OCI-LY1 (cell line): ENCODE measurements around the gene GALNT10.

ENCODE experiments used
- H2AFZ ChIP-seq: fragments of 200-600 bp; sonication (generic), shearing (Covaris generic); 2 replicates; pipeline ENCODE4 v1.6.0; 2014; ENCODE audit warnings: antibody characterized with exemption, mild to moderate bottlenecking, low read length
- H3F3A ChIP-seq: fragments of 200-600 bp; sonication (generic), shearing (Covaris generic); 2 replicates; pipeline ENCODE4 v1.6.0; 2014; ENCODE audit warnings: mild to moderate bottlenecking, antibody characterized with exemption, low read length, moderate library complexity; ENCODE audit not compliant: insufficient read depth
- H3K27ac ChIP-seq: fragments of 200-600 bp; sonication (generic); 2 replicates; pipeline ENCODE4 v1.5.1; 2014; ENCODE audit warnings: low read length, mixed run types, mild to moderate bottlenecking, low read depth; ENCODE audit not compliant: poor library complexity, severe bottlenecking
- H3K27me3 ChIP-seq: fragments of 200-600 bp; sonication (generic); 2 replicates; pipeline ENCODE4 v1.6.0; 2014; ENCODE audit warnings: antibody characterized with exemption, mild to moderate bottlenecking, low read length, moderate library complexity; ENCODE audit not compliant: insufficient read depth
- H3K36me3 ChIP-seq: fragments of 200-600 bp; sonication (generic); 2 replicates; pipeline ENCODE4 v1.6.1; 2014; ENCODE audit warnings: mild to moderate bottlenecking, antibody characterized with exemption, low read length, moderate library complexity, mixed read lengths; ENCODE audit not compliant: insufficient read depth
- H3K4me1 ChIP-seq: fragments of 200-600 bp; sonication (generic); 2 replicates; pipeline ENCODE4 v1.5.1; 2014; ENCODE audit warnings: mild to moderate bottlenecking, low read length, moderate library complexity; ENCODE audit not compliant: insufficient read depth, severe bottlenecking
- H3K4me2 ChIP-seq: fragments of 200-600 bp; sonication (generic), shearing (Covaris generic); 2 replicates; pipeline ENCODE4 v1.6.1; 2014; ENCODE audit warnings: low read length
- H3K4me3 ChIP-seq: fragments of 200-600 bp; sonication (generic); 2 replicates; pipeline ENCODE4 v1.5.1; 2014; ENCODE audit warnings: low read length, low read depth, mild to moderate bottlenecking, mixed read lengths; ENCODE audit not compliant: poor library complexity, severe bottlenecking
- H3K79me2 ChIP-seq: fragments of 200-600 bp; shearing (Covaris generic); 2 replicates; pipeline ENCODE4 v1.6.1; 2016; ENCODE audit warnings: mixed run types, low read length, mixed read lengths; ENCODE audit not compliant: insufficient read depth
- H3K9ac ChIP-seq: fragments of 200-600 bp; sonication (generic), shearing (Covaris generic); 2 replicates; pipeline ENCODE4 v1.6.1; 2014; ENCODE audit warnings: mild to moderate bottlenecking, low read length, mixed read lengths
- H3K9me2 ChIP-seq: fragments of 200-600 bp; sonication (generic), shearing (Covaris generic); 2 replicates; pipeline ENCODE4 v1.6.1; 2014; ENCODE audit warnings: low read depth, mild to moderate bottlenecking, low read length, mixed read lengths
- H3K9me3 ChIP-seq: fragments of 200-600 bp; shearing (Covaris generic); 2 replicates; pipeline ENCODE4 v1.6.1; 2014; ENCODE audit warnings: low read length, mixed read lengths
- H4K20me1 ChIP-seq: fragments of 200-600 bp; sonication (generic), shearing (Covaris generic); 2 replicates; pipeline ENCODE4 v1.6.0; 2016; ENCODE audit warnings: mild to moderate bottlenecking, low read length; ENCODE audit not compliant: insufficient read depth
- EZH2 ChIP-seq: fragments of 200-600 bp; sonication (generic), shearing (Covaris generic); IDR thresholded peaks from 2 replicates; pipeline ENCODE4 v1.8.0; 2017; ENCODE audit warnings: borderline replicate concordance, mixed run types, mild to moderate bottlenecking, antibody characterized with exemption, low read length, moderate library complexity, mixed read lengths
- TF ChIP-seq, protein P1 (sequence below): fragments of 200-600 bp; sonication (generic), shearing (Covaris generic); IDR thresholded peaks from 2 replicates; pipeline ENCODE4 v1.5.1; 2017; ENCODE audit warnings: mild to moderate bottlenecking, antibody characterized with exemption, low read length, moderate library complexity, mixed read lengths

GALNT10 gene

DNA sequence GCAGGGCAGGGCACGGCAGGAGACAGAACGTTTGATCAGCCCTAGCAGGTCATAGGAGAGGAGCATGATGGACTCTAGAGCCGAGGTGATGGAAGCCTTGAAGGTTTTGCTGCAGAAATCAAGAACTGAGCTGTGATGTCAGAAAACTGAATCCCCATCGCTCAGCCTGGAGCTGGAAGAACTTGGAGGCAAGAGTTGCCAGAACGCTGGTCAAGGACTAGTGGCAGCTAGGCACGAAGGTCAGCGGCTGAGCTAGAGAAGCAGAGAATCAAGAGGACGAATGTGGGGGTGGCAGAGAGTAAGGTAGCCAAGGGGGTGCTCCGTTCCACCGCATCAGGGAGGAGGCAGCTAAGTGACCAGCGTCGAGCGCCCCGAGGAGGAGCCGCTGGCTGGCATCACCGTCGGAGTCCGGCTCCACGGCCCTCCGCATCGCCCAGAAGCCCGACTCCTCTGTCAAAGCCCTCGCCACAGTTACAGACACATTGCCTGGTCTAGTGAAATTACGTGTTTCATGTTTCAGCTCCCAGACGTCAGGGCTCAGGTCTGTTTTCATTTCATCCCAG is 1.2 kb upstream of the GALNT10 start:
- Histone ChIP-seq H3K9me2 (no peaks in the 10 kb centered on the region), H3K79me2 (no peaks in the 10 kb centered on the region), H3K27me3 (no peaks in the 10 kb centered on the region; the same call in none of the 2 replicates), H3K4me3 (peak overlapping the region; percentile 60), H3K9me3 (no peaks in the 10 kb centered on the region), H3K36me3 (no peaks in the 10 kb centered on the region), H4K20me1 (no peaks in the 10 kb centered on the region), H3K27ac (no peak overlapping the region), H3F3A (no peaks in the 10 kb centered on the region), H2AFZ (no peak overlapping the region), H3K4me2 (peak overlapping the region; percentile 65), H3K9ac (peak overlapping the region; percentile 46; the same call in 1 of the 2 replicates), H3K4me1 (peaks cover 19% of the 10 kb centered on the region)
- no peak for TF ChIP-seq EZH2
- TF ChIP-seq, protein P1, sequence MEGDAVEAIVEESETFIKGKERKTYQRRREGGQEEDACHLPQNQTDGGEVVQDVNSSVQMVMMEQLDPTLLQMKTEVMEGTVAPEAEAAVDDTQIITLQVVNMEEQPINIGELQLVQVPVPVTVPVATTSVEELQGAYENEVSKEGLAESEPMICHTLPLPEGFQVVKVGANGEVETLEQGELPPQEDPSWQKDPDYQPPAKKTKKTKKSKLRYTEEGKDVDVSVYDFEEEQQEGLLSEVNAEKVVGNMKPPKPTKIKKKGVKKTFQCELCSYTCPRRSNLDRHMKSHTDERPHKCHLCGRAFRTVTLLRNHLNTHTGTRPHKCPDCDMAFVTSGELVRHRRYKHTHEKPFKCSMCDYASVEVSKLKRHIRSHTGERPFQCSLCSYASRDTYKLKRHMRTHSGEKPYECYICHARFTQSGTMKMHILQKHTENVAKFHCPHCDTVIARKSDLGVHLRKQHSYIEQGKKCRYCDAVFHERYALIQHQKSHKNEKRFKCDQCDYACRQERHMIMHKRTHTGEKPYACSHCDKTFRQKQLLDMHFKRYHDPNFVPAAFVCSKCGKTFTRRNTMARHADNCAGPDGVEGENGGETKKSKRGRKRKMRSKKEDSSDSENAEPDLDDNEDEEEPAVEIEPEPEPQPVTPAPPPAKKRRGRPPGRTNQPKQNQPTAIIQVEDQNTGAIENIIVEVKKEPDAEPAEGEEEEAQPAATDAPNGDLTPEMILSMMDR = no peak

DNA sequence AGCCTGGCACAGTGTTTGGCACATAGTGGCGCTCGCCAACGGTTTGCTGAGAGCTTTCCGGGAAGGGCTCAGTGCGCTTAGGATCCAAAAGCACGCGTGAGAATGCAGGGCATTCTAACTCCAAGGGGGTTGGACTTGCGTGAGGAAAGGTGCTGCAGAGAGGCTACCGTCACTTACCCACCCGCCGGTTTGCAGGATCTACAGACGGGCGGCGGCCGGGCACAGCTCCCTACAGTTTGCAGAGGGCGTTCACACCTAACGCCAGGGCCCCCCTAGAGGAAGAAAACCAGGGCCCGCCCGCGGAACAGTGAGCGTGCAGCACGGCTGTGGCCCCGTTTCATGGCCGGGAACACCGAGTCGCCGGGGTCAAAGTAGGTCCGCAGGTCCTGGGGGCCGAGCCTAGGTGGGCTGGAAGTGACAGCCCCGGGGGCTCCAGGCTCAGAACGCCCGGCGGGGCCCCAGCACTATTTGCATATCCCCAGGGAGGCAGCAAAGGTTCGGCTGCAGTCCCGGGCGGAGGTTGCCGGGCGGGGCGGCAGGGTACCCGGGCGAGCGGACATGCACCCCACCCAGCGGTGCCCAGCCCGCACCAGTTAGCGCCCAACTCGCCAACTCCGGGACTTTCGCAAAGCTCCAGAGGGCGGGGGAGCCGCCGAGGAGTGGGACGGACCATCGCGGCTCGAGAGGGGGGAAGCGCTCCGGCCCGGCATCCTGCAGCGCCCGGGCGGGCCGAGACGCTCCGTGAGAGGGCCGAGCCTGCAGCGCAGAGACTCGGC is 526 bp upstream of the GALNT10 start:
- no peaks in the 10 kb centered on the region for H4K20me1 ChIP-seq
- peak overlapping the region; percentile 65 for H3K4me2 ChIP-seq
- peak overlapping the region; percentile 60 for H3K4me3 ChIP-seq
- no peaks in the 10 kb centered on the region; the same call in none of the 2 replicates for H3K27me3 ChIP-seq
- no peaks in the 10 kb centered on the region for H3K9me2 ChIP-seq
- H3K9me3 ChIP-seq = no peaks in the 10 kb centered on the region
- no peak overlapping the region for H3K27ac ChIP-seq
- H3K9ac ChIP-seq = peak overlapping the region; percentile 46
- H3K4me1 ChIP-seq = peaks cover 19% of the 10 kb centered on the region
- no peaks in the 10 kb centered on the region for H3K79me2 ChIP-seq
- no peaks in the 10 kb centered on the region for H3K36me3 ChIP-seq
- no peak for TF ChIP-seq EZH2
- TF ChIP-seq, protein P1 = peak; percentile 63
- no peaks in the 10 kb centered on the region for H3F3A ChIP-seq
- H2AFZ ChIP-seq = no peak overlapping the region

DNA sequence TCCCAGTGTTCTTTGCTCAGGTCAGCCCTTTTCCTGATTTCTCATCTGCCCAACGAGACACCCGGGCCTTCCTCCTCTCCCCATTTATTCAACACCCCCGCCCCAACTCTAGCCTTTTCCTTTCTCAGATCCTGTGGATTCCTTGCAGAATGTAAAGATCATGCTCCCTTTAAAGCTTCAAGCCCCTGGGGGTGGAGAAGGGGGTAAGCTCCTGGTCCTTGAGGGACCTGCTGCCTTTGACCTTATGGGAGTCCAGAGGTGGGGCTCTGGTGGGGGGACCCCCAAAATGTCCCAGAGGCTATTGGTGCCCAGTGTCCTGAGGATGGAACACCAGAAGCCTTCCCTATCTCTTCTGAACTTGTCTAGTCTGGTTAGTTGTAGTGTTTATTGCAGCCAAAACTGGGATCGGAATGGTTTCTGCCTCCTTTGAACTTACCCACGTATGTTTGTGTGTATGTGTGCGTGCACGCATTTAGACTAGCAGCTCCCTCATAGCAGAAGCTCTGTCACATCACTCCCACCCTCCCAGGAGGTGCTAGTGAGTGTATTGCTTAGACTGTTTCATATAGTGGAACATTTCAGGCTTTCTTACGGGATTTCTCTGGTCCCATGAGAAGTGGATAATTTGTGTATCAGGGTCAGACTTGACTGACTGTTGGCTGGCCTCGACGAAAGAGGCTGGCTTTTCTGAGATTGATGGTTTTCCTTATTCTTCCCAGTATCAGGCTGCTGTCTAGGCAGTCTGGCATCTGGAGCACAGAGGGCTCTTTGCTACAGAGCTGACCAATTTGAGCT is 1.1 kb downstream of the GALNT10 start:
- Histone ChIP-seq H3F3A (no peaks in the 10 kb centered on the region), H3K36me3 (no peaks in the 10 kb centered on the region), H2AFZ (no peak overlapping the region), H3K4me2 (peak overlapping the region; percentile 99), H3K27me3 (no peaks in the 10 kb centered on the region; the same call in 1 of the 2 replicates), H3K4me1 (peaks cover 19% of the 10 kb centered on the region), H3K4me3 (peak overlapping the region; percentile 95), H4K20me1 (no peaks in the 10 kb centered on the region), H3K27ac (no peak overlapping the region), H3K9me3 (no peaks in the 10 kb centered on the region), H3K9ac (no peak overlapping the region; the same call in 1 of the 2 replicates), H3K79me2 (no peaks in the 10 kb centered on the region), H3K9me2 (no peaks in the 10 kb centered on the region)
- TF ChIP-seq, protein P1 = no peak
- no peak for TF ChIP-seq EZH2
